Upper lobe of left lung (tissue), 6 donors: ENCODE measurements around the gene MGAM2. TPM values are rescaled to one million over a fixed set of nuclear protein-coding genes. Genes with fewer than 3 reads are reported as not detected.

ENCODE experiments used
- ATAC-seq, 2 donors: fragments of 200-7000 bp; cut with Tn5 transposase; one replicate each; pipeline ENCODE4 v1.9.1; 2022; ENCODE audit warnings: mild to moderate bottlenecking in 2 of 2, moderate library complexity in 2 of 2; ENCODE audit not compliant: low FRiP score in 2 of 2
- DNase-seq, 2 donors: peaks; one replicate each; pipeline ENCODE4 v3.0.0-alpha.2; 2019 to 2020
- H3K27ac ChIP-seq, 4 donors: fragments of 200-600 bp; sonication (generic); one replicate each; pipeline ENCODE4 v1.5.1; 2016 to 2019
- H3K27me3 ChIP-seq, 4 donors: fragments of 200-600 bp; sonication (generic); one replicate each; pipeline ENCODE4 v1.5.1; 2017 to 2019
- H3K36me3 ChIP-seq, 4 donors: fragments of 200-600 bp; sonication (generic); one replicate each; pipeline ENCODE4 v1.5.1; 2016 to 2019
- H3K4me1 ChIP-seq, 4 donors: fragments of 200-600 bp; sonication (generic); one replicate each; pipeline ENCODE4 v1.5.1; 2018 to 2019
- H3K4me3 ChIP-seq, 4 donors: fragments of 200-600 bp; sonication (generic); one replicate each; pipeline ENCODE4 v1.5.1; 2017 to 2019; ENCODE audit warnings: mild to moderate bottlenecking in 2 of 4, moderate library complexity in 1 of 4
- H3K9me3 ChIP-seq, 4 donors: fragments of 200-600 bp; sonication (generic); one replicate each; pipeline ENCODE4 v1.5.1; 2018 to 2019
- CTCF ChIP-seq, 6 experiments: fragments of 450-650 bp in 4 of 6; fragments of 200-600 bp in 2 of 6; sonication (generic) in 2 of 6; IDR thresholded peaks; one replicate each; pipeline ENCODE4 v1.5.1; 2016 to 2019; ENCODE audit warnings: antibody characterized with exemption in 6 of 6
- EP300 ChIP-seq, 4 donors: sonication (generic); formaldehyde crosslinking; IDR thresholded peaks; one replicate each; pipeline ENCODE4 v1.5.1; 2017; ENCODE audit warnings: antibody characterized with exemption in 4 of 4, control low read depth in 2 of 4
- POLR2A ChIP-seq, 4 donors: fragments of 450-650 bp; IDR thresholded peaks; one replicate each; pipeline ENCODE4 v1.5.1; 2016 to 2017; ENCODE audit warnings: antibody characterized with exemption in 4 of 4, mild to moderate bottlenecking in 2 of 4
- POLR2AphosphoS5 ChIP-seq, 2 donors: sonication (generic); formaldehyde crosslinking; IDR thresholded peaks; one replicate each; pipeline ENCODE4 v1.5.1; 2017; ENCODE audit warnings: antibody characterized with exemption in 2 of 2
- WGBS, 2 donors: methylation state at CpG; one replicate each; pipeline ENCODE4 v1.1.5; 2017 to 2018; 5-methylcytosine and 5-hydroxymethylcytosine counted together
- total RNA-seq, 6 donors: library from RNA; depleted of rRNA in 4 of 6; stranded (reverse); fragments of >200 nt in 4 of 6; gene quantifications; one replicate each; pipeline versions ENCODE4 v1.1.0 to v1.2.1, GENCODE V29; 2016 to 2021
- donor health status: DM: no; HTN: no; CAD: no; lungs with moderate emphysema.
- donor health status: DM: no; HTN: yes; CAD: no; lungs with severe emphysema.

The MGAM2 gene
- total RNA-seq, 6 donors from 2014 or later: 0.43 to 1.6 (median 0.63) TPM

DNA sequence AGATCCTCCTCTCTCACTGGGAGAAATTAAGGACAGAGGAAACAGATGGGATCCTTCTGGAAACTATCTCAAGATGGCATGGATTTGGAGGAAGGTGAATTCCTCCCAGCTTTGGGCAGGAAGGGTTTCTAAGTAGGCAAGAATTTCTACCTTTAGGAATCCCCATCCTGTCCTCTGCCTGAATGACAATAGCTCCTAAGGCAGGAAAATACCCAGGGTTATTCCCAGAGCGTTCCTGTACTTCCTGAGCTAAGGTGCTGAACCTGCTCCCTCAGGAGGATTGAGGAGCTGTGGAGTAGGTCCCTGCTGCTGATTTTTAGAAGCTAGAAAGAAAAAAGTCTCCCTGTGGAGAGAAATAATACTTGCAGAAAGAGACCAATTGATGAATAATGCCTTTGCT lies 568 bp downstream of the MGAM2 start:
- Histone ChIP-seq H3K36me3 (no peaks in the 10 kb centered on the region), H3K27ac (no peak overlapping the region), H3K4me3 (no peak overlapping the region), H3K4me1 (no peaks in the 10 kb centered on the region), H3K27me3 (no peaks in the 10 kb centered on the region), H3K9me3 (no peaks in the 10 kb centered on the region)
- no peak for DNase-seq
- 67 to 71% methylated on average over 1 of the region's 1 CpG for WGBS, 2 donors
- TF ChIP-seq CTCF (IDR thresholded peaks at IDR 0.05) (no peak), EP300 (IDR thresholded peaks at IDR 0.05) (no peak), POLR2AphosphoS5 (IDR thresholded peaks at IDR 0.05) (no peak), POLR2A (IDR thresholded peaks at IDR 0.05) (no peak)
- no peak for ATAC-seq

GRCh38 chr7:142114207-142114606 lies 2.7 kb downstream of the MGAM2 start:
- 61 to 65% methylated on average over 3 of the region's 3 CpGs for WGBS, 2 donors
- Histone ChIP-seq H3K27ac (no peak overlapping the region), H3K4me3 (no peak overlapping the region), H3K4me1 (no peaks in the 10 kb centered on the region), H3K27me3 (no peaks in the 10 kb centered on the region), H3K36me3 (no peaks in the 10 kb centered on the region), H3K9me3 (no peaks in the 10 kb centered on the region)
- TF ChIP-seq POLR2AphosphoS5 (IDR thresholded peaks at IDR 0.05): no peak
- no peak for TF ChIP-seq POLR2A (IDR thresholded peaks at IDR 0.05)
- no peak for TF ChIP-seq CTCF (IDR thresholded peaks at IDR 0.05)
- TF ChIP-seq EP300 (IDR thresholded peaks at IDR 0.05): no peak
- DNase-seq: no peak
- no peak for ATAC-seq

- 63 to 66% methylated on average over 4 of the region's 4 CpGs for WGBS, 2 donors
- no peaks in the 10 kb centered on the region for H3K27me3 ChIP-seq
- TF ChIP-seq POLR2A (IDR thresholded peaks at IDR 0.05): no peak
- TF ChIP-seq EP300 (IDR thresholded peaks at IDR 0.05): no peak
- no peak for TF ChIP-seq POLR2AphosphoS5 (IDR thresholded peaks at IDR 0.05)
- TF ChIP-seq CTCF (IDR thresholded peaks at IDR 0.05): no peak
- H3K36me3 ChIP-seq: no peaks in the 10 kb centered on the region
- no peaks in the 10 kb centered on the region for H3K9me3 ChIP-seq
- ATAC-seq (no peak), DNase-seq (no peak)
- H3K27ac ChIP-seq: no peak overlapping the region
- H3K4me1 ChIP-seq: no peaks in the 10 kb centered on the region
- H3K4me3 ChIP-seq: no peak overlapping the region
Measured at GRCh38 chr7:142120524-142120923, 9.0 kb downstream of the MGAM2 start.

DNA sequence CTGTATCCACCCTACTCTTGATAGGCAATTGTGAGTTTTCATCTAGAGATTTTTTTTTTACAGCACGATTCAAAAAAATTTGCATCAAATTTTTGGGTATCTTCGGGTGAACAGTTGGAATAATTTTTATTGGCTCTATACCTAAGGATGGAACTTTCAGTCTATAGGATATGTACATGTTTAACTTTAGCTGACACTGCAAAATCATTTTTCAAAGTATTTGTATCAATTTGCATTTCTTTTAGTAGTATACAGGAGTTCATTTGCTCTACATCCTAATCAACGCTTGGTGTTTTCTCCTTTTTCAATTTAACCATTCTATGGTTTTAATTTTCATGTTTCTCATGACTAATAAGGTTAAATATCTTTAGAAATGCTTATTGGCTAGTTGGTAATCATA lies 11.7 kb downstream of the MGAM2 start:
- 94 to 97% methylated on average over 3 of the region's 3 CpGs for WGBS, 2 donors
- H3K4me3 ChIP-seq: no peak overlapping the region
- no peak for TF ChIP-seq POLR2AphosphoS5 (IDR thresholded peaks at IDR 0.05)
- TF ChIP-seq CTCF (IDR thresholded peaks at IDR 0.05): no peak
- TF ChIP-seq EP300 (IDR thresholded peaks at IDR 0.05): no peak
- TF ChIP-seq POLR2A (IDR thresholded peaks at IDR 0.05): no peak
- no peaks in the 10 kb centered on the region for H3K36me3 ChIP-seq
- no peak for ATAC-seq
- H3K4me1 ChIP-seq: no peaks in the 10 kb centered on the region
- H3K27ac ChIP-seq: no peak overlapping the region
- H3K27me3 ChIP-seq: no peaks in the 10 kb centered on the region
- no peak for DNase-seq
- no peaks in the 10 kb centered on the region for H3K9me3 ChIP-seq

GRCh38 chr7:142125256-142125955 lies 13.9 kb downstream of the MGAM2 start:
- TF ChIP-seq CTCF (IDR thresholded peaks at IDR 0.05): no peak
- no peak for TF ChIP-seq POLR2A (IDR thresholded peaks at IDR 0.05)
- TF ChIP-seq POLR2AphosphoS5 (IDR thresholded peaks at IDR 0.05): no peak
- no peak for TF ChIP-seq EP300 (IDR thresholded peaks at IDR 0.05)
- Histone ChIP-seq H3K27me3 (no peaks in the 10 kb centered on the region), H3K36me3 (no peaks in the 10 kb centered on the region), H3K9me3 (no peaks in the 10 kb centered on the region), H3K4me1 (no peaks in the 10 kb centered on the region), H3K27ac (no peak overlapping the region), H3K4me3 (no peak overlapping the region)
- WGBS, 2 donors: 39 to 44% methylated on average over 1 of the region's 1 CpG
- no peak for ATAC-seq
- DNase-seq: no peak
